HG02885 (cell line): Measurements from ENCODE around the gene CMSS1.
A peak's percentile ranks its signal among the peaks of the same experiment; 100 is the strongest.

Experiments used
- ATAC-seq: cut with Tn5 transposase; IDR thresholded peaks from one replicate; pipeline ENCODE4 v1.9.1; 2021; ENCODE audit warnings: mild to moderate bottlenecking; ENCODE audit not compliant: unreplicated experiment, poor library complexity

Gene CMSS1

GRCh38 chr3:99976584-99976983 lies 158.9 kb downstream of the CMSS1 start:
- no peak for ATAC-seq

- ATAC-seq, result no peak
Observed at GRCh38 chr3:99978221-99978620, 160.6 kb downstream of the CMSS1 start.

GRCh38 chr3:99980606-99981005 lies 162.9 kb downstream of the CMSS1 start:
- ATAC-seq, result no peak

GRCh38 chr3:99981138-99981537 lies 163.5 kb downstream of the CMSS1 start:
- ATAC-seq, result no peak

GRCh38 chr3:99982650-99983049 lies 165.0 kb downstream of the CMSS1 start:
- no peak for ATAC-seq

- no peak for ATAC-seq
Observed at GRCh38 chr3:99984139-99984538, 166.5 kb downstream of the CMSS1 start.

GRCh38 chr3:99984668-99985067 lies 167.0 kb downstream of the CMSS1 start:
- ATAC-seq, result no peak

- ATAC-seq, result no peak
Observed at GRCh38 chr3:99990179-99990578, 172.5 kb downstream of the CMSS1 start.

- ATAC-seq, result no peak
Observed at GRCh38 chr3:99997293-99997692, 179.6 kb downstream of the CMSS1 start.

- no peak for ATAC-seq
Observed at GRCh38 chr3:99999536-99999935, 181.9 kb downstream of the CMSS1 start.

- ATAC-seq, result no peak
Observed at GRCh38 chr3:100001083-100001482, 183.4 kb downstream of the CMSS1 start.

GRCh38 chr3:100001526-100002270 lies 184.0 kb downstream of the CMSS1 start:
- ATAC-seq, result no peak

- ATAC-seq, result no peak
Observed at GRCh38 chr3:100002599-100003350, 185.1 kb downstream of the CMSS1 start.

- peak; percentile 63 for ATAC-seq
Observed at GRCh38 chr3:100003609-100004503, 186.2 kb downstream of the CMSS1 start.

GRCh38 chr3:100004931-100005330 lies 187.3 kb downstream of the CMSS1 start:
- ATAC-seq, result no peak

GRCh38 chr3:100005665-100006393 lies 188.2 kb downstream of the CMSS1 start:
- no peak for ATAC-seq

GRCh38 chr3:100006570-100007271 lies 189.1 kb downstream of the CMSS1 start:
- ATAC-seq, result no peak

GRCh38 chr3:100007313-100007712 lies 189.7 kb downstream of the CMSS1 start:
- ATAC-seq, result no peak

- no peak for ATAC-seq
Observed at GRCh38 chr3:100008081-100008698, 190.5 kb downstream of the CMSS1 start.
